T47D (cell line): Measurements from ENCODE around the gene PMVK.

Experiments used
- DNase-seq, 2 experiments: peaks; one replicate each; pipeline versions ENCODE4 v3.0.0 to v3.0.0-alpha.2; 2011 to 2012; ENCODE audit warnings: low read depth in 1 of 2, low spot score in 1 of 2
- JUND ChIP-seq: IDR thresholded peaks from 2 replicates; pipeline ENCODE4 v1.6.1; 2012; ENCODE audit warnings: low read depth
- in situ Hi-C: cut with HindIII; loops from 2 replicates; pipeline ENCODE4 v1.10.0; 2016; ENCODE audit warnings: low sequenced_read_pairs, low pct_unique_long_range_greater_than_20kb

PMVK gene

GRCh38 chr1:154884869-154885701, 51.4 kb downstream of the PMVK start:
- no peak for DNase-seq
- no peak for TF ChIP-seq JUND
- in situ Hi-C loops: no loop called here

GRCh38 chr1:154883919-154884868, 52.3 kb downstream of the PMVK start:
- TF ChIP-seq JUND: no peak
- DNase-seq: no peak
- in situ Hi-C loops: no loop called here

GRCh38 chr1:154881820-154882535, 54.5 kb downstream of the PMVK start:
- peak in 1 of 2 experiments; percentile 35 for DNase-seq
- in situ Hi-C loops: no loop called here
- TF ChIP-seq JUND: no peak

- no peak for DNase-seq
- in situ Hi-C loops: no loop called here
- TF ChIP-seq JUND: no peak
Measured at GRCh38 chr1:154880671-154881070, 55.8 kb downstream of the PMVK start.

GRCh38 chr1:154879038-154879421, 57.5 kb downstream of the PMVK start:
- no peak for DNase-seq
- in situ Hi-C loops: no loop called here
- TF ChIP-seq JUND: no peak

GRCh38 chr1:154878371-154879037, 58.0 kb downstream of the PMVK start:
- in situ Hi-C loops: no loop called here
- peak; percentile 74 to 79 for DNase-seq
- no peak for TF ChIP-seq JUND

- DNase-seq: no peak
Measured at GRCh38 chr1:154877370-154877974, 59.0 kb downstream of the PMVK start.

GRCh38 chr1:154876842-154877369, 59.6 kb downstream of the PMVK start:
- no peak for DNase-seq
- in situ Hi-C loops: no loop called here
- TF ChIP-seq JUND: no peak

More at GRCh38 chr1:154877370-154877974, 59.0 kb downstream of the PMVK start:
- in situ Hi-C loops: no loop called here
- no peak for TF ChIP-seq JUND
